Loucy (cell line): ENCODE measurements around the gene PLTP.

Experiments
- H2AFZ ChIP-seq: fragments of 200-600 bp; sonication (generic); 2 replicates; pipeline ENCODE4 v1.6.0; 2016; ENCODE audit warnings: antibody characterized with exemption, mild to moderate bottlenecking, low read length, moderate library complexity
- H3F3A ChIP-seq: fragments of 200-600 bp; 2 replicates; pipeline ENCODE4 v1.6.0; 2016; ENCODE audit warnings: antibody characterized with exemption, low read depth, mild to moderate bottlenecking
- H3K27me3 ChIP-seq: fragments of 200-600 bp; sonication (generic); 2 replicates; pipeline ENCODE4 v1.6.1; 2014; ENCODE audit warnings: low read length, mild to moderate bottlenecking; ENCODE audit not compliant: insufficient read depth, poor library complexity, severe bottlenecking
- H3K36me3 ChIP-seq: fragments of 200-600 bp; sonication (generic); 2 replicates; pipeline ENCODE4 v1.6.1; 2016; ENCODE audit warnings: low read length; ENCODE audit not compliant: insufficient read depth
- H3K4me1 ChIP-seq: fragments of 200-600 bp; sonication (generic); 2 replicates; pipeline ENCODE4 v1.5.1; 2014; ENCODE audit warnings: low read length, mild to moderate bottlenecking; ENCODE audit not compliant: insufficient read depth, poor library complexity, severe bottlenecking
- H3K4me2 ChIP-seq: fragments of 200-600 bp; sonication (generic); 2 replicates; pipeline ENCODE4 v1.6.0; 2014; ENCODE audit warnings: antibody characterized with exemption, low read length, low read depth, mild to moderate bottlenecking; ENCODE audit not compliant: poor library complexity, severe bottlenecking
- H3K4me3 ChIP-seq: fragments of 200-600 bp; sonication (generic); 2 replicates; pipeline ENCODE4 v1.5.1; 2014; ENCODE audit warnings: low read length, mild to moderate bottlenecking, mixed read lengths; ENCODE audit not compliant: poor library complexity, severe bottlenecking
- H3K79me2 ChIP-seq: fragments of 200-600 bp; sonication (generic); 2 replicates; pipeline ENCODE4 v1.6.1; 2014; ENCODE audit warnings: low read length; ENCODE audit not compliant: insufficient read depth
- H3K9ac ChIP-seq: fragments of 200-600 bp; sonication (generic); 2 replicates; pipeline ENCODE4 v1.6.0; 2014; ENCODE audit warnings: mild to moderate bottlenecking, low read depth, low read length, moderate library complexity; ENCODE audit not compliant: poor library complexity, severe bottlenecking
- H3K9me2 ChIP-seq: fragments of 200-600 bp; sonication (generic); replicated peaks from 2 replicates; pipeline ENCODE4 v1.6.1; 2016; ENCODE audit warnings: low read depth, low read length, mixed read lengths
- H3K9me3 ChIP-seq: fragments of 200-600 bp; sonication (generic); 2 replicates; pipeline ENCODE4 v1.6.1; 2014; ENCODE audit warnings: mild to moderate bottlenecking, antibody characterized with exemption, low read length, low read depth; ENCODE audit not compliant: insufficient read depth
- H4K20me1 ChIP-seq: fragments of 200-600 bp; sonication (generic); 2 replicates; pipeline ENCODE4 v1.6.0; 2014; ENCODE audit warnings: antibody characterized with exemption, low read length, mild to moderate bottlenecking; ENCODE audit not compliant: insufficient read depth, poor library complexity, severe bottlenecking
- EZH2phosphoT487 ChIP-seq: fragments of 200-600 bp; IDR thresholded peaks from 2 replicates; pipeline ENCODE4 v1.6.1; 2018; ENCODE audit warnings: antibody characterized with exemption, mild to moderate bottlenecking, moderate library complexity, borderline replicate concordance
- TF ChIP-seq, protein P1 (sequence below): fragments of 200-600 bp; sonication (generic); conservative IDR thresholded peaks from 2 replicates; pipeline ENCODE4 v1.5.1; 2014; ENCODE audit warnings: mild to moderate bottlenecking, antibody characterized with exemption, low read length

The PLTP gene

DNA sequence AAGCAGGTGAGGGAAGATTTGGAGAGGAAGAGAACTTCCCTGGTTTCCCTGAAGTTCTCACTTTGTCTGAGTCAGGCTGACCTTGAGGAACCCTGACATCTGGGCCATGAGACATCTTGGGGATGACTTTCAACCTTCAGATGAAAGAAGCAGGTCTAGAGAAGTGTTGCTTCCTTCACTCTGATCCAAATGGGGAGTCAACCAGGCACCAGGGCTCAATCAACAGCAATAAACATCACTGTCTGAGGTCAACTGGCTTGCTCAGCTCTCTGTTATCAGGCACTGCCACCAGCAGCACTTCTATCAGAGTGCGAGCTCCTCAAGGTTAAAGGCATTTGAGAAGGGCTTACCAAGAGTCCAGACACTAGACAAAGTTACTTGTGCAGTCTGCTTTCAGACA is 61.0 kb downstream of the PLTP start:
- no peaks in the 10 kb centered on the region for H4K20me1 ChIP-seq
- H3K4me1 ChIP-seq: peaks cover 11% of the 10 kb centered on the region
- peaks cover 3% of the 10 kb centered on the region; the same call in 1 of the 2 replicates for H3K36me3 ChIP-seq
- no peak overlapping the region for H2AFZ ChIP-seq
- H3K9me2 ChIP-seq: no peaks in the 10 kb centered on the region
- H3K4me3 ChIP-seq: no peak overlapping the region
- no peaks in the 10 kb centered on the region for H3K27me3 ChIP-seq
- no peaks in the 10 kb centered on the region for H3K9me3 ChIP-seq
- H3K9ac ChIP-seq: no peak overlapping the region
- H3F3A ChIP-seq: no peaks in the 10 kb centered on the region
- TF ChIP-seq EZH2phosphoT487: no peak
- TF ChIP-seq, protein P1, sequence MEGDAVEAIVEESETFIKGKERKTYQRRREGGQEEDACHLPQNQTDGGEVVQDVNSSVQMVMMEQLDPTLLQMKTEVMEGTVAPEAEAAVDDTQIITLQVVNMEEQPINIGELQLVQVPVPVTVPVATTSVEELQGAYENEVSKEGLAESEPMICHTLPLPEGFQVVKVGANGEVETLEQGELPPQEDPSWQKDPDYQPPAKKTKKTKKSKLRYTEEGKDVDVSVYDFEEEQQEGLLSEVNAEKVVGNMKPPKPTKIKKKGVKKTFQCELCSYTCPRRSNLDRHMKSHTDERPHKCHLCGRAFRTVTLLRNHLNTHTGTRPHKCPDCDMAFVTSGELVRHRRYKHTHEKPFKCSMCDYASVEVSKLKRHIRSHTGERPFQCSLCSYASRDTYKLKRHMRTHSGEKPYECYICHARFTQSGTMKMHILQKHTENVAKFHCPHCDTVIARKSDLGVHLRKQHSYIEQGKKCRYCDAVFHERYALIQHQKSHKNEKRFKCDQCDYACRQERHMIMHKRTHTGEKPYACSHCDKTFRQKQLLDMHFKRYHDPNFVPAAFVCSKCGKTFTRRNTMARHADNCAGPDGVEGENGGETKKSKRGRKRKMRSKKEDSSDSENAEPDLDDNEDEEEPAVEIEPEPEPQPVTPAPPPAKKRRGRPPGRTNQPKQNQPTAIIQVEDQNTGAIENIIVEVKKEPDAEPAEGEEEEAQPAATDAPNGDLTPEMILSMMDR: no peak
- H3K4me2 ChIP-seq: no peak overlapping the region
- H3K79me2 ChIP-seq: peaks cover 12% of the 10 kb centered on the region; the same call in 1 of the 2 replicates

DNA sequence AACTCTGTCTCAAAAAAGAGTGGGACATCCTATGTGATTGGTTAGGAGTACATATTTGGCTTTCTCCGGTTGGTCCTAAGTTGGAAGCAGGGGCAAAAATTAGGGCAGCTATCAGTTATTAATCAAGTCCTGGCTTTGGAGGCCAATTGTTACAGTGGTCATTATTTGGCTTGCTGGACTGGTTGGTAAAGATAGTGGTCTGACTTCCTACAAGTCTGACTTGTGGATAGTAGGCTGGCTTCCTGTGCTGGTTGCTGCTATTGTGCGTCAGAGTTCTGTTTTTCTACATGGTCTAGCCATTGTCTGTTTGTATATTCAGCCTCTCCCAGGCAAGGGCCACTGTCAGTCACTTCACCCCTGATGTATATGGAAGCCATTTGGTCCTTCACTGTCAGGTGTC is 61.7 kb downstream of the PLTP start:
- H3K4me2 ChIP-seq: no peak overlapping the region
- no peak overlapping the region for H2AFZ ChIP-seq
- peaks cover 7% of the 10 kb centered on the region for H3K4me1 ChIP-seq
- TF ChIP-seq EZH2phosphoT487: no peak
- TF ChIP-seq, protein P1: no peak
- no peak overlapping the region for H3K9ac ChIP-seq
- H4K20me1 ChIP-seq: no peaks in the 10 kb centered on the region
- peaks cover 8% of the 10 kb centered on the region; the same call in 1 of the 2 replicates for H3K36me3 ChIP-seq
- no peak overlapping the region for H3K4me3 ChIP-seq
- H3K27me3 ChIP-seq: no peaks in the 10 kb centered on the region
- H3K9me2 ChIP-seq: no peaks in the 10 kb centered on the region
- peaks cover 9% of the 10 kb centered on the region; the same call in 1 of the 2 replicates for H3K79me2 ChIP-seq
- H3K9me3 ChIP-seq: no peaks in the 10 kb centered on the region
- no peaks in the 10 kb centered on the region for H3F3A ChIP-seq

- no peak overlapping the region for H3K9ac ChIP-seq
- H2AFZ ChIP-seq: no peak overlapping the region
- no peaks in the 10 kb centered on the region for H3K4me1 ChIP-seq
- peaks cover 9% of the 10 kb centered on the region; the same call in 1 of the 2 replicates for H3K36me3 ChIP-seq
- TF ChIP-seq EZH2phosphoT487: no peak
- TF ChIP-seq, protein P1: no peak
- H3K9me2 ChIP-seq: no peaks in the 10 kb centered on the region
- no peaks in the 10 kb centered on the region for H3F3A ChIP-seq
- H3K9me3 ChIP-seq: no peaks in the 10 kb centered on the region
- H3K4me2 ChIP-seq: no peak overlapping the region
- H3K79me2 ChIP-seq: no peaks in the 10 kb centered on the region
- no peak overlapping the region for H3K4me3 ChIP-seq
- no peaks in the 10 kb centered on the region for H4K20me1 ChIP-seq
- H3K27me3 ChIP-seq: no peaks in the 10 kb centered on the region
These were observed 62.9 kb downstream of the PLTP start for GRCh38 chr20:45848969-45849582.
